Calu3 (cell line): ENCODE data around the gene DNAAF5. TPM values are rescaled to one million over a fixed set of nuclear protein-coding genes. Genes with fewer than 3 reads are reported as not detected.

ENCODE experiments used
- BruUV-seq: library from RNA; stranded (reverse); fragments of 400-500 nt; replicated peaks from 2 replicates; lab custom pipeline; 2021; lab: Mats Ljungman, UMichigan
- CTCF ChIA-PET: fragments of 300-600 bp; sonication (Branson Sonifier 250); formaldehyde crosslinking; loops from one replicate; lab custom pipeline; 2022; ENCODE audit warnings: antibody characterized with exemption; lab: Charles Lee
- DNase-seq: peaks from one replicate; pipeline ENCODE4 v3.0.0; 2022
- H3K27ac Mint-ChIP-seq: one replicate; pipeline ENCODE4 v1.8.0; 2022; ENCODE audit warnings: mixed read lengths; ENCODE audit not compliant: unreplicated experiment
- H3K27me3 Mint-ChIP-seq: one replicate; pipeline ENCODE4 v1.8.0; 2022; ENCODE audit warnings: mixed read lengths; ENCODE audit not compliant: unreplicated experiment
- H3K36me3 Mint-ChIP-seq: one replicate; pipeline ENCODE4 v1.8.0; 2022; ENCODE audit warnings: mild to moderate bottlenecking, moderate library complexity, mixed read lengths; ENCODE audit not compliant: insufficient read depth, unreplicated experiment
- H3K4me1 Mint-ChIP-seq: one replicate; pipeline ENCODE4 v1.8.0; 2022; ENCODE audit warnings: mild to moderate bottlenecking, low read depth, mixed read lengths; ENCODE audit not compliant: unreplicated experiment
- H3K4me3 Mint-ChIP-seq: one replicate; pipeline ENCODE4 v1.8.0; 2022; ENCODE audit warnings: mild to moderate bottlenecking, low read depth, moderate library complexity, mixed read lengths; ENCODE audit not compliant: unreplicated experiment
- H3K9me3 Mint-ChIP-seq: one replicate; pipeline ENCODE4 v1.8.0; 2022; ENCODE audit warnings: low read depth, mixed read lengths; ENCODE audit not compliant: unreplicated experiment
- CTCF ChIP-seq: fragments of 200-600 bp; IDR thresholded peaks from one replicate; pipeline ENCODE4 v1.8.0; 2022; ENCODE audit warnings: antibody characterized with exemption; ENCODE audit not compliant: unreplicated experiment
- intact Hi-C: fragments of 100-400 bp; cut with micrococcal nuclease; formaldehyde crosslinking; loops from one replicate; pipeline ENCODE4 v1.10.0; 2022; ENCODE audit not compliant: unreplicated experiment
- total RNA-seq: library from RNA; stranded (reverse); gene quantifications from 2 replicates; pipeline ENCODE4 v1.2.3, GENCODE V29; 2022

DNAAF5 gene
- total RNA-seq, 1 experiment from 2014 or later, result 57.2 TPM

GRCh38 chr7:685540-685939 is 41.0 kb upstream of the DNAAF5 start:
- BruUV-seq, result no TSS peak
- DNase-seq, result no peak
- intact Hi-C loops, result no loop called here

GRCh38 chr7:690478-691360 is 35.8 kb upstream of the DNAAF5 start:
- no peak for TF ChIP-seq CTCF
- intact Hi-C loops, result no loop called here
- CTCF ChIA-PET, result no interaction called here
- DNase-seq, result no peak
- H3K4me3 Mint-ChIP-seq, result no peak overlapping the region
- H3K9me3 Mint-ChIP-seq, result peaks cover 20% of the 10 kb centered on the region
- H3K27ac Mint-ChIP-seq, result no peak overlapping the region
- H3K27me3 Mint-ChIP-seq, result no peaks in the 10 kb centered on the region
- BruUV-seq, result no TSS peak
- no peaks in the 10 kb centered on the region for H3K36me3 Mint-ChIP-seq
- H3K4me1 Mint-ChIP-seq, result no peaks in the 10 kb centered on the region

More at GRCh38 chr7:685540-685939, 41.0 kb upstream of the DNAAF5 start:
- Mint-ChIP-seq H3K36me3 (peaks cover 7% of the 10 kb centered on the region), H3K4me1 (no peaks in the 10 kb centered on the region), H3K9me3 (peaks cover 23% of the 10 kb centered on the region), H3K27ac (no peak overlapping the region), H3K27me3 (no peaks in the 10 kb centered on the region), H3K4me3 (no peak overlapping the region)
- no peak for TF ChIP-seq CTCF
- CTCF ChIA-PET, result no interaction called here

GRCh38 chr7:691361-692045 is 35.0 kb upstream of the DNAAF5 start:
- DNase-seq, result no peak
- Mint-ChIP-seq H3K4me1 (no peaks in the 10 kb centered on the region), H3K27ac (no peak overlapping the region), H3K36me3 (no peaks in the 10 kb centered on the region), H3K9me3 (peaks cover 19% of the 10 kb centered on the region), H3K27me3 (no peaks in the 10 kb centered on the region), H3K4me3 (no peak overlapping the region)
- CTCF ChIA-PET, result no interaction called here
- intact Hi-C loops, result no loop called here
- no TSS peak for BruUV-seq
- no peak for TF ChIP-seq CTCF

- H3K4me1 Mint-ChIP-seq, result no peaks in the 10 kb centered on the region
- peaks cover 12% of the 10 kb centered on the region for H3K9me3 Mint-ChIP-seq
- no peaks in the 10 kb centered on the region for H3K27me3 Mint-ChIP-seq
- no peak overlapping the region for H3K4me3 Mint-ChIP-seq
- CTCF ChIA-PET, result no interaction called here
- BruUV-seq, result no TSS peak
- no peak for DNase-seq
- H3K27ac Mint-ChIP-seq, result no peak overlapping the region
- H3K36me3 Mint-ChIP-seq, result no peaks in the 10 kb centered on the region
- TF ChIP-seq CTCF, result no peak
- intact Hi-C loops, result no loop called here
These were observed 33.2 kb upstream of the DNAAF5 start for GRCh38 chr7:693280-693679.
